Measurements from ENCODE around the gene LMO2. TPM values are rescaled to one million over a fixed set of nuclear protein-coding genes. Genes with fewer than 3 reads are reported as not detected.

LMO2 gene
- total and polyA plus RNA-seq, 2 donors (not counting 3 experiments of a cell fraction or from before 2014, with no cell fraction given): 60.4 to 66.8 TPM

DNA sequence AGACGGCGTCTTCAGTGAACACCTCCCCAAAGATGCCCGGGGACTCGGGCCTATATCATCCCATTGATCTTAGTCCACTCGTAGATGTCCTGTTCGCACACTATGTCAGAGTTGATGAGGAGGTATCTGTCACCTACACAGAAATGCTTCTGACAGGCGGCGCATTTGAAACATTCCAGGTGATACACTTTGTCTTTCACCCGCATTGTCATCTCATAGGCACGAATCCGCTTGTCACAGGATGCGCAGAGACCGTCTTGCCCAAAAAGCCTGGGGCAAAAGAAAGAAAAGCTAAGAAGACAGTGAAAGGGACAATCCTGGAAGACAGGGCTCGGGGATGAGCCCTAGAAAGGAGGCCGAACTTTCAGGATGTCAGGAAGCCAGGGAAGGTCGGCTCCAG lies 32.6 kb downstream of the LMO2 start:
- ChIA-PET POLR2A (no interaction called here), CTCF (interaction anchor here (0.7 to 5.6 kb wide), 11 partner anchors 9 to 137 kb away, joined by 3 to 67 read pairs (median 4); no protein-coding TSS in a partner anchor)
- H3K4me3 ChIP-seq (replicated peaks in 1 of 3; ENCODE audit: insufficient read depth in 1 of 3, low read depth in 1 of 3, low read length in 3 of 3): no peak overlapping the region
- no peak for DNase-seq (ENCODE audit: low read depth, low spot score)
- dilution Hi-C loops (cut with MboI; ENCODE audit: extremely low pct_ligation_motif_present, low sequenced_read_pairs): no loop called here
- H3K27ac ChIP-seq (ENCODE audit: insufficient read depth, low read depth, low read length): no peak overlapping the region
- H3K9me3 ChIP-seq (replicated peaks; ENCODE audit: control insufficient read depth, insufficient read depth, low read length): no peaks in the 10 kb centered on the region
- no peak overlapping the region for H3K9ac ChIP-seq (replicated peaks; ENCODE audit: extremely low read depth, insufficient read depth, low read length)
- no peaks in the 10 kb centered on the region for H3K27me3 ChIP-seq (ENCODE audit: control insufficient read depth in 2 of 2, insufficient read depth in 2 of 2, low read length in 2 of 2)
- H2AFZ ChIP-seq (ENCODE audit: low read depth, low read length): no peak overlapping the region
- BruUV-seq (replicated peaks): no TSS peak
- no peak for TF ChIP-seq EZH2 (IDR thresholded peaks at IDR 0.05; ENCODE audit: borderline replicate concordance, low read depth, low read length, severe bottlenecking)
- no peak for TF ChIP-seq JUN (IDR thresholded peaks at IDR 0.05; ENCODE audit: borderline replicate concordance, insufficient read depth, insufficient read length, low read depth)
- no peak for TF ChIP-seq FOS (IDR thresholded peaks at IDR 0.05; ENCODE audit: borderline replicate concordance, insufficient read depth, low read length)
- no peak for TF ChIP-seq POLR2A (IDR thresholded peaks at IDR 0.05; ENCODE audit: low read depth, low read length)
- TF ChIP-seq, protein P1, sequence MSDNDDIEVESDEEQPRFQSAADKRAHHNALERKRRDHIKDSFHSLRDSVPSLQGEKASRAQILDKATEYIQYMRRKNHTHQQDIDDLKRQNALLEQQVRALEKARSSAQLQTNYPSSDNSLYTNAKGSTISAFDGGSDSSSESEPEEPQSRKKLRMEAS (IDR thresholded peaks at IDR 0.05; ENCODE audit: insufficient read depth, insufficient read length): no peak
- TF ChIP-seq MYC (IDR thresholded peaks at IDR 0.05; ENCODE audit: low read depth, low read length): no peak
- no peak for TF ChIP-seq GATA2 (IDR thresholded peaks at IDR 0.05; ENCODE audit: insufficient read depth, insufficient read length, low read depth, low read length)
- TF ChIP-seq, protein P2, sequence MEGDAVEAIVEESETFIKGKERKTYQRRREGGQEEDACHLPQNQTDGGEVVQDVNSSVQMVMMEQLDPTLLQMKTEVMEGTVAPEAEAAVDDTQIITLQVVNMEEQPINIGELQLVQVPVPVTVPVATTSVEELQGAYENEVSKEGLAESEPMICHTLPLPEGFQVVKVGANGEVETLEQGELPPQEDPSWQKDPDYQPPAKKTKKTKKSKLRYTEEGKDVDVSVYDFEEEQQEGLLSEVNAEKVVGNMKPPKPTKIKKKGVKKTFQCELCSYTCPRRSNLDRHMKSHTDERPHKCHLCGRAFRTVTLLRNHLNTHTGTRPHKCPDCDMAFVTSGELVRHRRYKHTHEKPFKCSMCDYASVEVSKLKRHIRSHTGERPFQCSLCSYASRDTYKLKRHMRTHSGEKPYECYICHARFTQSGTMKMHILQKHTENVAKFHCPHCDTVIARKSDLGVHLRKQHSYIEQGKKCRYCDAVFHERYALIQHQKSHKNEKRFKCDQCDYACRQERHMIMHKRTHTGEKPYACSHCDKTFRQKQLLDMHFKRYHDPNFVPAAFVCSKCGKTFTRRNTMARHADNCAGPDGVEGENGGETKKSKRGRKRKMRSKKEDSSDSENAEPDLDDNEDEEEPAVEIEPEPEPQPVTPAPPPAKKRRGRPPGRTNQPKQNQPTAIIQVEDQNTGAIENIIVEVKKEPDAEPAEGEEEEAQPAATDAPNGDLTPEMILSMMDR (IDR thresholded peaks at IDR 0.05; ENCODE audit: extremely low read depth in 1 of 2, insufficient read depth in 1 of 2, low read depth in 1 of 2, low read length in 2 of 2): no peak
- no peak for TF ChIP-seq POLR2AphosphoS5 (IDR thresholded peaks at IDR 0.05; ENCODE audit: insufficient read depth, low read depth, low read length)
- H3K9me1 ChIP-seq (replicated peaks; ENCODE audit: control insufficient read depth, extremely low read depth, insufficient read depth, low read length): no peaks in the 10 kb centered on the region
- intact Hi-C loops (cut with micrococcal nuclease): loop anchor here (2.0 to 5.0 kb wide), 2 partner anchors 51 to 208 kb away; no protein-coding TSS in a partner anchor
- H3K79me2 ChIP-seq (ENCODE audit: control insufficient read depth, insufficient read depth, low read length): no peaks in the 10 kb centered on the region
- H4K20me1 ChIP-seq (replicated peaks; ENCODE audit: control insufficient read depth, extremely low read depth, insufficient read depth, low read length): no peaks in the 10 kb centered on the region
- H3K4me2 ChIP-seq (ENCODE audit: insufficient read depth, low read length): no peak overlapping the region
- no peaks in the 10 kb centered on the region for H3K4me1 ChIP-seq (ENCODE audit: control insufficient read depth, extremely low read depth, insufficient read depth, low read length)
- FAIRE-seq: no peak
- H3K36me3 ChIP-seq (ENCODE audit: control insufficient read depth in 2 of 2, extremely low read depth in 1 of 2, insufficient read depth in 2 of 2, low read length in 2 of 2): peaks cover 5 to 38% of the 10 kb centered on the region in 2 experiments

Data from endothelial cell of umbilical vein (primary cell).